Measurements from ENCODE around the gene RIMBP3B.
"Not testable (repeated sequence)": the region's sequence is repeated elsewhere in the genome, so short reads cannot be mapped to it uniquely, and the experiment has no call there.

DNA sequence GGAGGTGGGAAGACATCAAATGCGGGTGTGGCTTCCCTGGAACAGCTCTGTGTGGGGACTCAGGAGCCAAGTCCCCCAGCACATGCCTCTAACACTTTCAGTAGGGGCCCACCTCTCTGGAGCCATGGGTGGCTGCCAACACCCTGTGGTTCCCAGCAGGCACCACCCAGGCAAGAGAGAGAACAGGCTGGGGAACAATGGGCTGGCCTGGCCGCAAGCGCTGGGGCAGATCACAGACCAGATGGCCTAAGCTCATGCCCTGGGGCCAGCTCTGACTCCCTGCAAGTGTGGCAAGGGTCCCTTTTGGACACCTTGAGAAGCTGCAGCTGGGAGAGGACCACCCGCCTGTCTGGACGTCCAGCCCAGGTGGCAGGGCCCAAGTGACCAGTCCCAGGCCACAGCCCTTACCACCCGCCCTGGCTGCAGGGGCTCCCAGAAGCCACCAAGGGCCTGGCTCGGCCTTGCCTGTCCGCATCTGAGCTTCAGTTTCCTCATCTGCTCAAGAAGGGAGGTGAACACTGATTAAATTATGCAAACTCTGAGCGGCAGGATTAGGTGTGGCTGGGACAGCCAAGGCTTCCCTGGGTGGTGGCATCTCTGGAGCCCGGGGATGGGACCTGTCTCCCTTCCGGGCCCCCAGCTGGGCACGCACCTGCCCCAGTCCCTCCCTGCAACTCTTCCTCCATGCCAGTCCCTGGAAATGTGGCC, 14.8 kb upstream of the RIMBP3B start:
- TF ChIP-seq FOSL1 (IDR thresholded peaks at IDR 0.05; ENCODE audit: low read depth); CTCF (IDR thresholded peaks at IDR 0.05 in 2 of 3, conservative IDR thresholded peaks at IDR 0.05 in 1 of 3; ENCODE audit: borderline replicate concordance in 1 of 3, insufficient read depth in 1 of 3, low read depth in 2 of 3, low read length in 2 of 3); EZH2phosphoT487 (IDR thresholded peaks at IDR 0.05; ENCODE audit: borderline replicate concordance); POLR2A (IDR thresholded peaks at IDR 0.05; ENCODE audit: borderline replicate concordance, extremely low read depth, insufficient read depth, insufficient read length); POLR2AphosphoS5 (IDR thresholded peaks at IDR 0.05; ENCODE audit: low read depth, low read length); YY1 (IDR thresholded peaks at IDR 0.05; ENCODE audit: extremely low read depth, insufficient replicate concordance, low read depth, low read length); MAX (IDR thresholded peaks at IDR 0.05); EGR1 (IDR thresholded peaks at IDR 0.05; ENCODE audit: low read depth): not testable (repeated sequence)
- TF ChIP-seq, protein P1, sequence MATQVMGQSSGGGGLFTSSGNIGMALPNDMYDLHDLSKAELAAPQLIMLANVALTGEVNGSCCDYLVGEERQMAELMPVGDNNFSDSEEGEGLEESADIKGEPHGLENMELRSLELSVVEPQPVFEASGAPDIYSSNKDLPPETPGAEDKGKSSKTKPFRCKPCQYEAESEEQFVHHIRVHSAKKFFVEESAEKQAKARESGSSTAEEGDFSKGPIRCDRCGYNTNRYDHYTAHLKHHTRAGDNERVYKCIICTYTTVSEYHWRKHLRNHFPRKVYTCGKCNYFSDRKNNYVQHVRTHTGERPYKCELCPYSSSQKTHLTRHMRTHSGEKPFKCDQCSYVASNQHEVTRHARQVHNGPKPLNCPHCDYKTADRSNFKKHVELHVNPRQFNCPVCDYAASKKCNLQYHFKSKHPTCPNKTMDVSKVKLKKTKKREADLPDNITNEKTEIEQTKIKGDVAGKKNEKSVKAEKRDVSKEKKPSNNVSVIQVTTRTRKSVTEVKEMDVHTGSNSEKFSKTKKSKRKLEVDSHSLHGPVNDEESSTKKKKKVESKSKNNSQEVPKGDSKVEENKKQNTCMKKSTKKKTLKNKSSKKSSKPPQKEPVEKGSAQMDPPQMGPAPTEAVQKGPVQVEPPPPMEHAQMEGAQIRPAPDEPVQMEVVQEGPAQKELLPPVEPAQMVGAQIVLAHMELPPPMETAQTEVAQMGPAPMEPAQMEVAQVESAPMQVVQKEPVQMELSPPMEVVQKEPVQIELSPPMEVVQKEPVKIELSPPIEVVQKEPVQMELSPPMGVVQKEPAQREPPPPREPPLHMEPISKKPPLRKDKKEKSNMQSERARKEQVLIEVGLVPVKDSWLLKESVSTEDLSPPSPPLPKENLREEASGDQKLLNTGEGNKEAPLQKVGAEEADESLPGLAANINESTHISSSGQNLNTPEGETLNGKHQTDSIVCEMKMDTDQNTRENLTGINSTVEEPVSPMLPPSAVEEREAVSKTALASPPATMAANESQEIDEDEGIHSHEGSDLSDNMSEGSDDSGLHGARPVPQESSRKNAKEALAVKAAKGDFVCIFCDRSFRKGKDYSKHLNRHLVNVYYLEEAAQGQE (IDR thresholded peaks at IDR 0.05; ENCODE audit: low read depth) = not testable (repeated sequence)

Measured in HCT116 (cell line).